HG03175 (cell line): ENCODE measurements around the gene SZT2.
"Not testable (repeated sequence)": the region's sequence is repeated elsewhere in the genome, so short reads cannot be mapped to it uniquely, and the experiment has no call there.

Experiments
- ATAC-seq: cut with Tn5 transposase; IDR thresholded peaks from one replicate; pipeline ENCODE4 v1.9.1; 2021; ENCODE audit warnings: mild to moderate bottlenecking, moderate library complexity; ENCODE audit not compliant: unreplicated experiment

Gene SZT2

GRCh38 chr1:43386676-43387075, 3.0 kb upstream of the SZT2 start:
- ATAC-seq: no peak

DNA sequence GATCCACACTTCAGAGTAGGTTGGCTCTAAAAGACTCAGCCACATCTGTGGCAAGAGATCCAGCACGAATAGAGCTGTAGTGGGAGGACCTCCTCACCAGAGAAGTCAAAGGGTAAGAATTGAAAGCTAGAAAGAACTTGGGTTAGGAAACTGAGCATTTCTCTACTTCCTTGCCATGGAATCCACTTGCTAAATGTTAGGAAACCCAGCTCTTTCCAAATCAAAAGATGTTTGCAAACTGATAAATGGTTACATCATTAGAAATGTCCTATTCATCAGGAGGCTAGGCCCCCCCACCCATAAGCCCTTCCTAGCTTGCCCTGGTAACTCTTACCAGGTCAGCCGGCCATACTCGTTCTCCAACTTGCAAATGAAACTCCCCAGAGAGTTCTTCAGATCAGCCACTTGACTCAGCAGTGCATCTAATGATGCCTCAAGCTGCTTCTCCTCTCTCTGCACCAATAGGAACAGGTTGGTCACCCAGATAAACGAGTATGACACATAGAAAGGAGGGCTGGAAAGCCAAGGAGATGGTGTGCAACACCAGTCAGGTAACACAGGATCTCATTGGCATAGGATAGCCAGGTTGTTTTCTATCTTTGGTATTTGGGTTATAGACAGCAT, 1.6 kb upstream of the SZT2 start:
- no peak for ATAC-seq

- ATAC-seq: no peak
These were observed 1.1 kb upstream of the SZT2 start for GRCh38 chr1:43388613-43389012.

- no peak for ATAC-seq
These were observed 3.0 kb downstream of the SZT2 start for GRCh38 chr1:43392702-43393101.

DNA sequence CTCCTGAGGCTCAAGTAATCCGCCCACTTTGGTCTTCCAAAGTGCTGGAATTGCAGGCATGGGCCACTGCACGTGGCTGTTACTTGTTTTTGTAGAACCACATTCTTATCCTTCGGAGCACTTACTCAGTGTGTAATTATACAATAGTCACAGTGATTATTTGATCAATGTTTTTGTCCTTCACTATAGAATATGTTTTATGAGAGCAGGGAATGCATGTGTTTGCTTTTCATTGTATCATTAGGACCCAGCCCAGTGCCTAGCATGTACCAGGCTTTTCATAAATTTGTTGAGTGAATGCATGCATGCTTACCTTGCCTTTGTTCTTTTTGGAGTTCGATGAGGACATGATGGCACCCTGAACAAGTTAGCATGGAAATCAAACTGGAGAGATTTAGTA, 5.8 kb downstream of the SZT2 start:
- no peak for ATAC-seq

GRCh38 chr1:43396059-43396458, 6.4 kb downstream of the SZT2 start:
- ATAC-seq: no peak

- no peak for ATAC-seq
These were observed 8.5 kb downstream of the SZT2 start for GRCh38 chr1:43398227-43398626.

DNA sequence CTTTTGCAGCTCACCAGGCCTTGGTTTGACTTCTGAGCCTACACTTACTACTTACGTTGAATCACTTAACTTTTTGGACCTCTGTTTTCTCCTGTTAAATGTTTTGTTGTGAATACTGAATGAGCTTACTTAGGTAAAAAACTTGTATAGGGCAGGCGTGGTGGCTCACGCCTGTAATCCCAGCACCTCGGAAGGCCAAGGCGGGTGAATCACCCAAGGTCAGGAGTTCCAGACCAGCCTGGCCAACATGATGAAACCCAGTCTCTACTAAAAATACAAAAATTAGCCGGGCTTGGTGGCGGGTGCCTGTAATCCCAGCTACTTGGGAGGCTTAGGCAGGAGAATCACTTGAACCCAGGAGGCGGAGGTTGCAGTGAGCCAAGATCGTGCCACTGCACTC, 10.7 kb downstream of the SZT2 start:
- ATAC-seq: not testable (repeated sequence)

GRCh38 chr1:43402089-43402865, 12.6 kb downstream of the SZT2 start:
- no peak for ATAC-seq

GRCh38 chr1:43404353-43404752, 14.7 kb downstream of the SZT2 start:
- ATAC-seq: no peak

- ATAC-seq: no peak
These were observed 15.6 kb downstream of the SZT2 start for GRCh38 chr1:43405219-43405875.

- no peak for ATAC-seq
These were observed 16.2 kb downstream of the SZT2 start for GRCh38 chr1:43405876-43406234.

DNA sequence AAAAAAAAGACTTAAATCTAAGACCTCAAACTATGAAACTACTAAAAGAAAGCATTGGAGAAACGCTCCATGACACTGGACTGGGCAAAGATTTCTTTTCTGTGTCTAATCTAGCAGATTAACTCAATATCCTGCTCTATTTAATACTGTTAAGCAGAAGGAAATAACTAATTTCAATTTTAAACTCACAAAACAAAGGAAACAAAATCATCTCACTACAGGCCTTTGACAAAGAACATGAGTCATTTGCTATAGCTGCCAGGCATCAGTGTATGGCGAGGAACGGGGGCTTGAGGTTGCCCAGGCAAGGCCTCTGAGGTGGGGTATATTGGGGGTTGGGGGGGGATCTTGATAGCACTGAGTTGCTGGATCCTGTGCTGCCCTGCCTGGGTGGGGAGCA, 20.9 kb downstream of the SZT2 start:
- no peak for ATAC-seq

- ATAC-seq: not testable (repeated sequence)
These were observed 23.7 kb downstream of the SZT2 start for GRCh38 chr1:43413426-43413825.

DNA sequence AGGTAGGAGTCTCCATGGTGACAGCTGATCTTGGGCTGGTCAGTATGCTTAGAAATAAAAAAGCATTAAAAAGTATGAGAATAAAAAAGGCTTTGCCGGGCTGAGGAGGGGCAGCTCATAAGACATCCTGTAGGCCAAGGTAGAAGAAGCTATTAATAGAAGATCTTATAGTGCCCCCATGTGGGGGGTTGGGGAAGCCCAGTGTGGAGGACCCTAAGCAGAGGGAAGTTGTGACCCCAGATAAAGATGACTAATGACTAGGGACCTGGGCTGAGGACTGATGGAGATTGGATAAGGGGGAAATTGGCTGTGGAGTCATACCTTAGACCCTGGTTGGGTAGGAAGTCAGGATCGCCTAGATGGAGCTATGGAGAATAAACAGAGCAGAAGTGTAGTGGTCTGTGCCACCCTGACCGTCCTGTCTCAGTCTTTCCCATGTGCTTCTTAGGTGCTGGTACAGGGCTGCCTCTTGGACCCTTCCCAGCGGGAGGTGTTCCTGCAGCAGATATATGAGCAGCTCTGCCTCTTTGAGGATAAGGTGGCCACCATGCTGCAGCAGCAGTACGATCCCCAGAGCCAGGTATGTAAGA, 25.0 kb downstream of the SZT2 start:
- ATAC-seq: no peak

- no peak for ATAC-seq
These were observed 26.2 kb downstream of the SZT2 start for GRCh38 chr1:43415901-43416300.

- no peak for ATAC-seq
These were observed 29.2 kb downstream of the SZT2 start for GRCh38 chr1:43418858-43419257.

DNA sequence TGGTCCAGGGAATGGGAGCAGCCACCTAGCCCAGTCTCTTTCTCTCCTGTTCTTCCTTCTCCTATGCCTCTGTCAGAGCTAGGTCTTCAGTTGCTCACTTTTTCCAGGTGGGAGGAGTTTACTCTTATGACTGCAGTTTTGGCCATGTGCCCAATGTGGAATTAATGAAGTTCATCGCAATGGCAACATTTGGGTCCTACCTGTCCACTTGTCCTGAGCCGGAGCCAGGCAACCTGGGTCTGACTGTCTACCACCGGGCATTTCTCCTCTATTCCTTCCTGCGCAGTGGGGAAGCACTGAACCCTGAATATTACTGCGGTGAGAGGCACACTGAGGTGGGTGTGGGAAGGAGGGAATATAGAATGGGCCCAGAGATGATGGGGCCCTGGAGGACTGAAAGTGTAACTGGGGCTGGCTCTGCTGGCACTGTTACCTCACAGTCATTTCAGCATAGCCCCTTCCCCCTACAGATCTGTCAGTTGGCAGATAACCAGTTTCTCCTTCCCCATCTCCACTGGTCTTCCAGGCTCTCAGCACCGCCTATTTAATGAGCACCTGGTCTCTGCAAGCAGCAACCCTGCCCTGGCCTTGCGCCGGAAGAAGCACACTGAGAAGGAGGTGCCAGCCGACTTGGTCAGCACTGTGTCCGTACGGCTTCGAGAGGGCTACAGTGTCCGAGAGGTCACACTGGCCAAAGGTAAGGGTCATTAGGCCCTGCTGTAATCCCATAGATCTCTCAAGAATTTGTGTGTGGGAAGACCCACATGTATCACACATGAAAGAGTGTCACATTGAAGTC, 30.1 kb downstream of the SZT2 start:
- no peak for ATAC-seq

GRCh38 chr1:43420874-43421273, 31.2 kb downstream of the SZT2 start:
- ATAC-seq: no peak

DNA sequence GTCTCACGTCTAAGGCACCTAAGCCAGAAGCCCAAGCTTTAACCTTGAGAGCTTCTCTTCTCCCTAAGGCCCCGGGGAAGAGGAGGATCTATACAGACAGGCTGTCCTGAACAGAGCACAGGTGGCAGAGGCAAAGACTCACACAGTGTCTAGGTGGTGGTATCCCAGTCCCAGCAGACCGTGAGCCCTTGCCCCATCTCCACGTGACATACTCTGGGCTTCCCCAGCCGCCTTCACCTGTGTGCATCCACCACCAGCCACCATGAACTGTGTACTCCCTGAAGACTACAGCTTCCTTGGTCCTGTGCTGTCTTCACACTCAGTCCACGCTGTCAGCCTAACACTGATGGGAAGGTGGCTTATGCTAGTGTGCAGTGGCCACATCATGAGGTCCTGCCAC, 31.7 kb downstream of the SZT2 start:
- no peak for ATAC-seq
